ENCODE measurements around the gene KDSR. TPM values are rescaled to one million over a fixed set of nuclear protein-coding genes. Genes with fewer than 3 reads are reported as not detected.

The KDSR gene
- total RNA-seq, 1 donor from 2014 or later = 31.1 TPM

DNA sequence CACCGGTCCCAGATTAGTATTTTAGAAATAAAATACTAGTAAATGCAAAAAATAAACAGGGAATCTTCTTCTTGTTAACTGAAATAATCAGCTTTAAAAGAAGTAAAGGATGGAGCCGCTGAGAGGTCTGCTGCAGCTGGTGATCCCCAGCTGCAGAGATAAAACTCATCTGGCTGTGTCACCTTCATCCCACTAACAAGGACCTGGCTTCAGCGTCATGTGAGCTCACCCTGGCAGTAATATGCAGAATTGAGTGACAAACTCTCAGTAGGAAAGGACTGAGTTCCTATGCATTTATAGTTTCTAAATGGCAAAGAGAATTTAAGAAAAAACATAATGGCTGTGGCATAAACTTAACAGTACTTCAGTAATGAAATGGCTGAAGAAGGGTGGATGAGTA, 27.9 kb upstream of the KDSR start:
- H3K4me1 Mint-ChIP-seq (ENCODE audit: low read depth, unreplicated experiment) = no peaks in the 10 kb centered on the region
- H3K9me3 Mint-ChIP-seq (ENCODE audit: unreplicated experiment) = no peaks in the 10 kb centered on the region
- no peak for TF ChIP-seq CTCF (IDR thresholded peaks at IDR 0.05; ENCODE audit: partially characterized antibody, unreplicated experiment)
- H3K27me3 Mint-ChIP-seq (ENCODE audit: unreplicated experiment) = no peaks in the 10 kb centered on the region
- no peak overlapping the region for H3K4me3 Mint-ChIP-seq (ENCODE audit: unreplicated experiment)
- DNase-seq = no peak
- H3K36me3 Mint-ChIP-seq (ENCODE audit: unreplicated experiment) = no peaks in the 10 kb centered on the region
- H3K27ac Mint-ChIP-seq (ENCODE audit: unreplicated experiment) = no peak overlapping the region

DNA sequence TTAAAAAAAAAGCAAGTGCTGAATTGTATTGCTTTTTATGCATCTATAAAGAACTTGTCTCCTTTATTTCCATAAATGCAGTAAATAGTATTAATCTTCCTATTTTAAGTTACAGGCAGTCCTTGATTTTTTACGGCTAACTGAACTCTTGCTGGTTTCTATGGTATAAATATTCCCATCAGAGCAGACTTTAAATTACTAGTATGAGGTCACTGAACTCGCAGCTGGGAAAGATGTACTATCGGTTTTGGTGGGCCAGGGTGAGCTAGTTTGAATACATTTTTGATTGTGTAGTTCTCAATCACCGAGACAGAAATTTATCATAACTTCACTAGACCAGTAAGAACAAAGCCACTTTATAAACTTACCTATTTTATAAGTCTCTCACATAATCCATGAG, 20.9 kb upstream of the KDSR start:
- H3K27ac Mint-ChIP-seq (ENCODE audit: unreplicated experiment) = no peak overlapping the region
- no peaks in the 10 kb centered on the region for H3K27me3 Mint-ChIP-seq (ENCODE audit: unreplicated experiment)
- no peak for DNase-seq
- no peaks in the 10 kb centered on the region for H3K4me1 Mint-ChIP-seq (ENCODE audit: low read depth, unreplicated experiment)
- peaks cover 3% of the 10 kb centered on the region for H3K9me3 Mint-ChIP-seq (ENCODE audit: unreplicated experiment)
- no peak overlapping the region for H3K4me3 Mint-ChIP-seq (ENCODE audit: unreplicated experiment)
- no peak for TF ChIP-seq CTCF (IDR thresholded peaks at IDR 0.05; ENCODE audit: partially characterized antibody, unreplicated experiment)
- peaks cover 4% of the 10 kb centered on the region for H3K36me3 Mint-ChIP-seq (ENCODE audit: unreplicated experiment)

- Mint-ChIP-seq H3K9me3 (ENCODE audit: unreplicated experiment) (peaks cover 3% of the 10 kb centered on the region), H3K4me3 (ENCODE audit: unreplicated experiment) (no peak overlapping the region), H3K36me3 (ENCODE audit: unreplicated experiment) (peaks cover 4% of the 10 kb centered on the region), H3K4me1 (ENCODE audit: low read depth, unreplicated experiment) (no peaks in the 10 kb centered on the region), H3K27ac (ENCODE audit: unreplicated experiment) (no peak overlapping the region), H3K27me3 (ENCODE audit: unreplicated experiment) (no peaks in the 10 kb centered on the region)
- DNase-seq = no peak
- TF ChIP-seq CTCF (IDR thresholded peaks at IDR 0.05; ENCODE audit: partially characterized antibody, unreplicated experiment) = no peak
Measured at GRCh38 chr18:63382843-63383242, 15.8 kb upstream of the KDSR start.

- Mint-ChIP-seq H3K9me3 (ENCODE audit: unreplicated experiment) (peaks cover 6% of the 10 kb centered on the region), H3K27me3 (ENCODE audit: unreplicated experiment) (no peaks in the 10 kb centered on the region), H3K36me3 (ENCODE audit: unreplicated experiment) (peaks cover 4% of the 10 kb centered on the region), H3K4me1 (ENCODE audit: low read depth, unreplicated experiment) (no peaks in the 10 kb centered on the region), H3K27ac (ENCODE audit: unreplicated experiment) (no peak overlapping the region), H3K4me3 (ENCODE audit: unreplicated experiment) (no peak overlapping the region)
- TF ChIP-seq CTCF (IDR thresholded peaks at IDR 0.05; ENCODE audit: partially characterized antibody, unreplicated experiment) = no peak
- no peak for DNase-seq
Measured at GRCh38 chr18:63379639-63379962, 12.6 kb upstream of the KDSR start.

- H3K27ac Mint-ChIP-seq (ENCODE audit: unreplicated experiment) = no peak overlapping the region
- peaks cover 4% of the 10 kb centered on the region for H3K36me3 Mint-ChIP-seq (ENCODE audit: unreplicated experiment)
- DNase-seq = no peak
- peaks cover 6% of the 10 kb centered on the region for H3K9me3 Mint-ChIP-seq (ENCODE audit: unreplicated experiment)
- H3K4me3 Mint-ChIP-seq (ENCODE audit: unreplicated experiment) = no peak overlapping the region
- H3K27me3 Mint-ChIP-seq (ENCODE audit: unreplicated experiment) = no peaks in the 10 kb centered on the region
- no peaks in the 10 kb centered on the region for H3K4me1 Mint-ChIP-seq (ENCODE audit: low read depth, unreplicated experiment)
- no peak for TF ChIP-seq CTCF (IDR thresholded peaks at IDR 0.05; ENCODE audit: partially characterized antibody, unreplicated experiment)
Measured at GRCh38 chr18:63378919-63379638, 12.1 kb upstream of the KDSR start.
